ENCODE measurements around the gene DSCAM. TPM values are rescaled to one million over a fixed set of nuclear protein-coding genes. Genes with fewer than 3 reads are reported as not detected.

Gene DSCAM
- total RNA-seq, 1 donor from 2014 or later = not detected

GRCh38 chr21:39969691-39970364 lies 877.1 kb downstream of the DSCAM start:
- DNase-seq (ENCODE audit: extremely low read depth, low read depth, low spot score) = no peak

DNA sequence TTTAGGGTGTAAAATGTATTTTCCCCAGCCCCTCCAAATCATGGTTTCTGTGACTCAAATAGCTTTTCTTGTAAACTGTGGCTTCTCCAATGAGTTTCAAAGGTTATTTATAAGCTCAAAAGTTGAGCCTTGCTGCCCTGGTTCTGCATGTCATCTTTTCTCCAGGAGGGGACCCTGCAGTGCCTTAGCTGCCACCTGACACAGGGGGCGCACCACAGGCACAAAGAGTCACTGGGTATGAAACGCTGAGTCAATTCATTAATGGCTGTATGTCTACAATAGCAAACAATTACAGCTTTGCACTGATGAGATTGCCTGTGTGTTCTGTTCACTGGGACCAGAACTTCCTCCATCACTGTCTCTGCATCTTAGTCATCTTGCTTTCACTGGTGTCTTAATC lies 878.9 kb downstream of the DSCAM start:
- no peak for DNase-seq (ENCODE audit: extremely low read depth, low read depth, low spot score)

- DNase-seq (ENCODE audit: extremely low read depth, low read depth, low spot score) = no peak
Observed at GRCh38 chr21:39966786-39967185, 880.2 kb downstream of the DSCAM start.

GRCh38 chr21:39965026-39965425 lies 881.9 kb downstream of the DSCAM start:
- no peak for DNase-seq (ENCODE audit: extremely low read depth, low read depth, low spot score)

GRCh38 chr21:39961251-39961650 lies 885.7 kb downstream of the DSCAM start:
- DNase-seq (ENCODE audit: extremely low read depth, low read depth, low spot score) = no peak
